GM12891 (cell line): ENCODE results near the gene FZD7.

Experiments
- POLR2A ChIP-seq: IDR thresholded peaks from 2 replicates; pipeline ENCODE4 v1.6.1; 2011; ENCODE audit warnings: low read depth, low read length, control low read depth
- POLR2AphosphoS5 ChIP-seq: IDR thresholded peaks from 2 replicates; pipeline ENCODE4 v1.6.1; 2011; ENCODE audit warnings: low read depth, low read length, control low read depth
- SPI1 ChIP-seq: IDR thresholded peaks from 2 replicates; pipeline ENCODE4 v1.6.1; 2011; ENCODE audit warnings: low read depth, low read length, control low read depth

GRCh38 chr2:202035941-202036372 lies 2.3 kb downstream of the FZD7 start:
- TF ChIP-seq POLR2A (no peak), POLR2AphosphoS5 (no peak), SPI1 (no peak)
